ENCODE results near the gene DOCK9. TPM values are rescaled to one million over a fixed set of nuclear protein-coding genes. Genes with fewer than 3 reads are reported as not detected.

Gene DOCK9
- polyA plus RNA-seq, 3 donors, result 21.2 to 57.2 (median 36.4) TPM

- H3K27ac ChIP-seq (ENCODE audit: low read depth, low read length), result no peak overlapping the region
- 56 to 71% (median 63%) methylated on average over 6 of the region's 6 CpGs for WGBS, 3 donors
These were observed 39.9 kb downstream of the DOCK9 start for GRCh38 chr13:98937911-98938381.

- no peak overlapping the region for H3K27ac ChIP-seq (ENCODE audit: low read depth, low read length)
- 95 to 99% (median 98%) methylated on average over 3 of the region's 3 CpGs for WGBS, 3 donors
These were observed 43.6 kb downstream of the DOCK9 start for GRCh38 chr13:98934243-98934642.

GRCh38 chr13:98930151-98930591 is 47.7 kb downstream of the DOCK9 start:
- no peak overlapping the region for H3K27ac ChIP-seq (ENCODE audit: low read depth, low read length)
- WGBS, 3 donors, result 45 to 71% (median 55%) methylated on average over 8 of the region's 8 CpGs

- no peak overlapping the region for H3K27ac ChIP-seq (ENCODE audit: low read depth, low read length)
- WGBS, 3 donors, result 61 to 76% (median 61%) methylated on average over 2 of the region's 2 CpGs
These were observed 49.6 kb downstream of the DOCK9 start for GRCh38 chr13:98927951-98928927.

GRCh38 chr13:98925949-98926348 is 51.9 kb downstream of the DOCK9 start:
- no peak overlapping the region for H3K27ac ChIP-seq (ENCODE audit: low read depth, low read length)
- 92 to 93% (median 93%) methylated on average over 4 of the region's 4 CpGs for WGBS, 3 donors

GRCh38 chr13:98923641-98924397 is 54.0 kb downstream of the DOCK9 start:
- 71 to 86% (median 74%) methylated on average over 11 of the region's 11 CpGs for WGBS, 3 donors
- H3K27ac ChIP-seq (ENCODE audit: low read depth, low read length), result no peak overlapping the region

GRCh38 chr13:98922306-98922705 is 55.6 kb downstream of the DOCK9 start:
- H3K27ac ChIP-seq (ENCODE audit: low read depth, low read length), result no peak overlapping the region
- 80 to 93% (median 91%) methylated on average over 4 of the region's 4 CpGs for WGBS, 3 donors

GRCh38 chr13:98921786-98922185 is 56.1 kb downstream of the DOCK9 start:
- WGBS, 3 donors, result 96 to 98% (median 98%) methylated on average over 5 of the region's 5 CpGs
- H3K27ac ChIP-seq (ENCODE audit: low read depth, low read length), result no peak overlapping the region

GRCh38 chr13:98921015-98921580 is 56.8 kb downstream of the DOCK9 start:
- no peak overlapping the region for H3K27ac ChIP-seq (ENCODE audit: low read depth, low read length)
- WGBS, 3 donors, result 87 to 89% (median 89%) methylated on average over 5 of the region's 5 CpGs

GRCh38 chr13:98919566-98919965 is 58.3 kb downstream of the DOCK9 start:
- no peak overlapping the region for H3K27ac ChIP-seq (ENCODE audit: low read depth, low read length)

GRCh38 chr13:98918771-98919170 is 59.1 kb downstream of the DOCK9 start:
- H3K27ac ChIP-seq (ENCODE audit: low read depth, low read length), result no peak overlapping the region
- 42 to 82% (median 54%) methylated on average over 4 of the region's 4 CpGs for WGBS, 3 donors

More at GRCh38 chr13:98919566-98919965, 58.3 kb downstream of the DOCK9 start:
- WGBS, 3 donors, result 92 to 100% (median 96%) methylated on average over 2 of the region's 2 CpGs

- no peak overlapping the region for H3K27ac ChIP-seq (ENCODE audit: low read depth, low read length)
- 18 to 45% (median 35%) methylated on average over 1 of the region's 1 CpG for WGBS, 3 donors
These were observed 60.7 kb downstream of the DOCK9 start for GRCh38 chr13:98917116-98917515.

GRCh38 chr13:98916403-98916802 is 61.5 kb downstream of the DOCK9 start:
- WGBS, 3 donors, result 92 to 100% (median 94%) methylated on average over 1 of the region's 1 CpG
- no peak overlapping the region for H3K27ac ChIP-seq (ENCODE audit: low read depth, low read length)

GRCh38 chr13:98915981-98916380 is 61.9 kb downstream of the DOCK9 start:
- WGBS, 3 donors, result 70 to 90% (median 79%) methylated on average over 5 of the region's 5 CpGs
- H3K27ac ChIP-seq (ENCODE audit: low read depth, low read length), result no peak overlapping the region

- 90 to 94% (median 91%) methylated on average over 1 of the region's 1 CpG for WGBS, 3 donors
- H3K27ac ChIP-seq (ENCODE audit: low read depth, low read length), result no peak overlapping the region
These were observed 62.3 kb downstream of the DOCK9 start for GRCh38 chr13:98915563-98915962.

GRCh38 chr13:98913741-98914140 is 64.1 kb downstream of the DOCK9 start:
- WGBS, 3 donors, result 31 to 79% (median 43%) methylated on average over 5 of the region's 5 CpGs
- no peak overlapping the region for H3K27ac ChIP-seq (ENCODE audit: low read depth, low read length)

- H3K27ac ChIP-seq (ENCODE audit: low read depth, low read length), result no peak overlapping the region
These were observed 65.0 kb downstream of the DOCK9 start for GRCh38 chr13:98912846-98913245.

GRCh38 chr13:98910501-98910951 is 67.3 kb downstream of the DOCK9 start:
- H3K27ac ChIP-seq (ENCODE audit: low read depth, low read length), result no peak overlapping the region
- WGBS, 3 donors, result 21 to 80% (median 31%) methylated on average over 2 of the region's 2 CpGs

GRCh38 chr13:98909016-98909415 is 68.8 kb downstream of the DOCK9 start:
- H3K27ac ChIP-seq (ENCODE audit: low read depth, low read length), result no peak overlapping the region
- WGBS, 3 donors, result 86 to 96% (median 87%) methylated on average over 3 of the region's 3 CpGs
